HG03521 (cell line): ENCODE data around the gene MON1B.
"Not testable (repeated sequence)": the region's sequence is repeated elsewhere in the genome, so short reads cannot be mapped to it uniquely, and the experiment has no call there.

Source experiments
- ATAC-seq: cut with Tn5 transposase; IDR thresholded peaks from one replicate; pipeline ENCODE4 v1.9.1; 2021; ENCODE audit warnings: mild to moderate bottlenecking, moderate library complexity; ENCODE audit not compliant: unreplicated experiment

MON1B gene

DNA sequence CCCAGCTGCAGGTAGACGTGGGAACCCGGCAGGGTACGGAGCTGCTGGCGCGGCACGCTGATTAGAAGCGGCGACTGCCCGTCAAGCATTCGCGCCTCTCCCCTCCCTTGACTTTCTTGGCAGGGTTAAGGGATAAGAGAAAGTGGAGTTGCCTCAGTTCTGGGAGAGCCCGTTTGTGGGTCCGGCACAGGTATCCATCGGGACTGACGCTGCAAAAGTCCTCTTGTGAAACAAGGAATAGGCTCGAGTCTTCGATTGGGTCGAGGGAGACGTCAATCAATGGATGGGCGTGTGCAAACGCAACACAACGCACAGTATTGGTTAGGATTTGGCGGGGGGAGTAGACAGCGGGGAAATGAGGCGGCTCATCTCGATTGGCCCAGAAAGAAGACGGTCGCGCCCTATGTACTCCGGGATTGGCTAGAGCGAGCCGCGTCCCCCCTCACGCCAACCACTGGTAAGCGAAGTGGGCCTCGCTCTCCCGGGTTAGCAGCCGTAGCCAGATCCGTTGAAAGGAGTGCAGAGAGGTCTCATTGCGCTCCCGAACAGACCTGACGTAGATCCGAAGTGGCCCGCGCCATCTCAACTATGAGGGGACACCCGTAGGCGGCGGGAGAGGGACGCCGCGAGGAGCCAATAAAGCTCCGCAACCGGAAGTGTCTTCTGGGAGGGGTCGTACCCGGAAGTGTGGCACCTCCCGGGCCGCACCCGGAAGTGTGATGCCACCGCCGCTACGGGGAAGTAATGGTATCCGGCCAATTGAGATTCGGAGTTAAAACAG is at the start of gene MON1B:
MON1B (plus strand) TSS at position 713 of the 781 bp plus-strand sequence. CDS start 296 bp downstream, outside the sequence.
- ATAC-seq, result peak; percentile 96

DNA sequence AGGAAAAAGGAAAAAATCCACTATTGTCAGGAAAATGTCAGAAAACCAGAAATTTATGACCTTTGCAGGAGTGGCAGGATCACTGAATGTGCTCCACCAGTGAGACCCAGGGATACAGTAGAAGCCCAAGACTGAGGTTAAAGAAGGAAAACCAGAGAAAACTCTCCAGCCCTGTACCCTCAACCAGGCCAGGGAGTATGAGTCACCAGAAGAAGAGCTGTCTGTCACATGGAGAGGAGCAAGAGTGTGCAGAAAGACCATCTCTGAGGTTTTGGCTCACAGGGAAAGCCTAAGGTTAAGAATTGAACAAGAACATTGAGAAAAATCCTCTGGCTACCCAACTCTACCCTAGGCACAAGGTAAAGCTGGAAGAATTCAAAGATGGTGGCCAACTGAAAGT is 47.6 kb upstream of the MON1B start:
- no peak for ATAC-seq

DNA sequence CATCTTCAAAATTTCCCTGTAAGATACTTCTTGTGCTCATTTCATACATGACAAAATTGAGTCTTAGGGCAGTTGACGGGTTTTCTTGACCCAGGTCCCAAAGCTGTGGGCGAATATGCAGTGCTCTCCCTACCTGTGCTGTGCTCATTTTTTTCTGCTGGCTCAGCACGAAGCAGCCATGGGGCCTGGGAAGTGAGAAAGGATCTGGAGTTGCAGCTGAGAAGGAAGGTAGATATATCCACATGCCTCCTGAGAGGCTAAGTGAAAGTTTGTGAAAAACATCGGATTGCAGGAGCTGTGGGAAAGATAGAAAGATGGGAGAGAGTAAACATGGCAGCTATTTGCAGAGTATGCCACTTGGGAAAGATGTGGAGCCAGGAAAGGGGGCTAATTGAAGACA is 42.9 kb upstream of the MON1B start:
- no peak for ATAC-seq

DNA sequence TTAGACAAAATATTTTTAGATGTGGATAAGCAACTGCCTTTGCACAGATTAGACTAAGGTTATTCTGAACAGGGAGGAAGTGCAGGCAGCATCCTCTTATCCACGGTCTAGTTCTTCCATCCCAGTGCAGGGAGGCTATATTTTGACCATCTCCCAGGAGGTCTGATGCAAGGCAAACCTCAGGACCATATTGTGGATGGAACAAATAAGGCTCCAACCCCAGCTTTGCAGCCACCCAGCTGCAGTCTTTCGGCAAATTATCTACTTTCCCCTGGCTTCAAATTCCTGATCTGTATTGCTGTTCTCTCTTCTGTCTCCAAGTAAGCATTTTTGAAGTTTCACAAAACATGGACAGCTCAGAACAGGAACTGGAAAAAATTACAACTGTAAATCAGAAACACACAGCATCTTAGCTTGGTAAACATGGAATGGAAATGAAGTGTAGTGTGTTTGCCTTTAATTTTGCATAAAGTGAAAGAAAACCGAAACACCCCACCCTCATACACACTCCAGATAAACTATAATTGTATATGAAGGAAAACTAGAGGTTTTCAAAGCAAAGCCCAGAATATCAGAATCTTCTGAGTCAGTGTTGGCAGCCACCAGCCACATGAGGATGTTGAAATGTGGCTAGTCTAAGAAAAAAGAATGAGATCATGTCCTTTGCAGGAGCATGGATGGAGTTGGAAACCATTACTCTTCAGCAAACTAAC is 33.5 kb upstream of the MON1B start:
- no peak for ATAC-seq

DNA sequence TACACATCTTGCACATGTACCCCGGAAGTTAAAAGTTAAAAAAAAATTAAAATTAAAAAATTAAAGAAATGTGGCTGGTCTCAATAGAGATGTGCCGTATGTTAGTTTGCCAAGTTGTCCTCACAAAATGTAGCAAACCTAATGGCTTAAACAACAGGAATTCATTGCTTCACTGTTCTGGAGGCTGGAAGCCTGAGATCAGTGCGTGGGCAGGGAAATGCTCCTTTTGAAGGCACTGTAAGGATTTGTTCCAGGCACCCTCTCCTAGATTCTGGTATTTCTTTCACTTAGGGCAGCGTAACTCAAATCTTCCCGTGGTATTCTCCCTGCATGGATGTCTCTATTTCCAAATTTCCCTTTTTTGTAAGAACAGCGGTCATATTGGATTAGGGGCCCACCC is 32.7 kb upstream of the MON1B start:
- ATAC-seq, result no peak

DNA sequence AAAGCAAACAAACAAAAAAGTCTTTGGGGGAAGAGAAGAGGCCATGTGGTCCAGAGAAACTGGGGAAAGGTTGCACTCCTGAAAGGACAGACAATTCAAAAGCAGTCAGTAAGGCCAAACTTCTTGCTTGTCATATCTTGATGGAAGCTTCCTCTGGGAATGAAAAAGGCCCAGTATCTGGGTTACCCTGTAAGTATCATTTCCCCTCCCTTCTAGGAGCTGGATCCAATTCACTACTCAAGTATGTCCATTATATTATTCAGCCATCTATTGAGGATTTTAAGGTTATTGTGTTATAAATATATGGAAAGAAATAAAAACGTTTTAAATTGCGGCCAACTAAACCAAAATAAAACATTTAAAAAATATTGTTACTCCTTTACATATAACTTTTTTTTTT is 26.0 kb upstream of the MON1B start:
- no peak for ATAC-seq

DNA sequence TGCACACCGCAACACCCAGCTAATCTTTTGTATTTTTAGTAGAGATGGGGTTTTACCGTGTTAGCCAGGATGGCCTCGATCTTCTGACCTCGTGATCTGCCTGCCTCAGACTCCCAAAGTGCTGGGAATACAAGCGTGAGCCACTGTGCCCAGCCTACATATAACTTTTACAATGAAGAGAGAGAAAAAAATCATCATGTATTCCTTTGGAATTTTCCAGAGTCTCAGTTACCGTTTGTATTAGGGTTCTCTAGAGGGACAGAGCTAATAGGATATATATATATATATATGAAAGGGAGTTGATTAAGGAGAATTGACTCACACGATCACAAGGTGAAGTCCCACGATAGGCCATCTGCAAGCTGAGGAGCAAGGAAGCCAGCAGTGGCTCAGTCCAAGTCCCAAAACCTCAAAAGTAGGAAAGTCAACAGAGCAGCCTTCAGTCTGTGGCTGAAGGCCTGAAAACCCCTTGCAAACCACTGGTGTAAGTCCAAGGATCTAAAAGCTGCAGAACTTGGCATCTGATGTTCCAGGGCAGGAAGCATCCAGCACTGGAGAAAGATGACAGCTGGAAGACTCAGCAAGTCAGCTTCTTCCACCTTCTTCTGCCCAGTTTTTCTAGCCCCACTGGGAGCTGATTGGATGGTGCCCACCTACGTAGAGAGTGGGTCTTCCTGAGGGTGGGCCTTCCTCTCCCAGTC is 25.3 kb upstream of the MON1B start:
- ATAC-seq, result not testable (repeated sequence)

DNA sequence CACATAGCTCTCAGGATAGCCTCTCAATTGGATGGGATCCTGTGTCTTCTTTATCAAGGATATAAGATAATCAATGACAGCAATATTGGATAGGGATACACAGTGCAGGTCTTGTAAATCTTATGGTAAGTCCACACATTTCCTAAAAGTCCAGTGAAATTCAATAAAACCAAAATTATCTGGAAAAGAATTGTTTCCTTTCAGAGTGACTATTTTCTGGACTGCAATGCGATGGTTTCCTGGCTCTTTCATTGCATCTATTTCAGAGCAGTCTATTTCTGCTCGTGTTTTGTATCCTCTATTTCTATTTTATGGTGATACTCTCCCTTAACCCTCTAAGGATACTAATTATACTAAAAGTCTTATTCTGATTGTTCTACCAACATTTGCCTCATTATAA is 24.3 kb upstream of the MON1B start:
- ATAC-seq, result no peak

DNA sequence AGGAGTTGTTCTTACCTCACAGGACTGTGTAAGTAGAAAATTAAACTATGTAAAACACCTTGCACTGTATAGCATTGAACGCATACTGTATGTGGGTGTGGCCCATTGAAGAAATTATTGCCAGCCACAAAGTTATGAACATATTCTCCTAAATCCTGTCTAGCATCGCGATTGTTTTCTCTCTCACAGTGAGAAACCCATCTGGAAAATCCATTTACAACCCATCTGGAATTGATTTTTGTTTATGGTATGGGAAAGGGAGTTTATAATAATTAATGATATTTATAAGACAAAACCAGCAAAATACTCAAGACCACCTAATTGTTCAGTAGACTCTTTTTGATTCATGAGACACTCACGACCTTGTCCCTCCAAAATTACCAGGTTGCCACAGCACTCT is 22.1 kb upstream of the MON1B start:
- no peak for ATAC-seq

DNA sequence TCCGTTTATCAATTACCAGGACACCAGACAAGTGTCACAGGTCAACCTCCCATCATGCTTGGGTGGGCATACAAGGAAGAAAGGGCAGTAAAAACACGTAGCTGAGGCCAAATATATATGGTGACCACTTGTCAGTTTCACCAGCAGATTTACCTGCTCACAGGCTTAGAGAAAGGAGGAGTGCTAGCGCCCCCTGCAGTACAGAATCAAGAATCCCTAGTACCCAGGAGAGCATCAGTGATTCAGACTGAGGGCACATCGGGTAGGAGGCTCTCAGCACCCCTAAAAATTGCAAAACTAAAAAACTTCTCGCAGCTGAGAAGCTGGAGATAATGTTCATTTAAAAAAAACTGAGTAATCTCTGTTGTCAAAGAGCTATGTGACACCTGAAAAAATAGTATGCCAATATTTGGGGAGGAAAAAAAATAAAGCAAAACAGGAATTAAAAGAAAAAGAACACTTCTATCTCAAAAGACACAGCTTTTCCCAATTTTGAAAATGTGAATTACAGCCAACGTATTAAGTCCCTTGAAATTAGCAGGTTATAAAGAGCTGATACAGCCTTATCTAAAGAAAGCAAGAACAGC is 21.2 kb upstream of the MON1B start:
- peak; percentile 72 for ATAC-seq

DNA sequence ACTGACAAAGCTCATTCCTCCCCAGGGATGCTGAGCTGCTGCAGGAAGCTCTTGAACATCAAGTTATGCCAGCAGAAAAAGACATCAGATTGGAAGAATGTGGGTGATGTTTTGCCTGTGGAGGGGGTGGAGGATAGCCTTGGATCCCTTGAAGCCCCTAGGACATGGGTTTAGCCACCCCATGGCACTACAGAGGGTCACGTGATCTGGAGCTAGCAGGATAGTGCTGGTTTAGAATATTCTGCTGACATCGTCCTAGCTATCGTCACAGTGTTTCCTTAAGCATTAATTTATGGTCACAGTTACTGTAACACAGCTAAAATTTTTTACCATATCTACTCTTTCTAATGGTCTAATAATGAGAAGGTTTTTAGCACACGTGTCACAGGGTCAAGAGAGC is 20.2 kb upstream of the MON1B start:
- no peak for ATAC-seq

DNA sequence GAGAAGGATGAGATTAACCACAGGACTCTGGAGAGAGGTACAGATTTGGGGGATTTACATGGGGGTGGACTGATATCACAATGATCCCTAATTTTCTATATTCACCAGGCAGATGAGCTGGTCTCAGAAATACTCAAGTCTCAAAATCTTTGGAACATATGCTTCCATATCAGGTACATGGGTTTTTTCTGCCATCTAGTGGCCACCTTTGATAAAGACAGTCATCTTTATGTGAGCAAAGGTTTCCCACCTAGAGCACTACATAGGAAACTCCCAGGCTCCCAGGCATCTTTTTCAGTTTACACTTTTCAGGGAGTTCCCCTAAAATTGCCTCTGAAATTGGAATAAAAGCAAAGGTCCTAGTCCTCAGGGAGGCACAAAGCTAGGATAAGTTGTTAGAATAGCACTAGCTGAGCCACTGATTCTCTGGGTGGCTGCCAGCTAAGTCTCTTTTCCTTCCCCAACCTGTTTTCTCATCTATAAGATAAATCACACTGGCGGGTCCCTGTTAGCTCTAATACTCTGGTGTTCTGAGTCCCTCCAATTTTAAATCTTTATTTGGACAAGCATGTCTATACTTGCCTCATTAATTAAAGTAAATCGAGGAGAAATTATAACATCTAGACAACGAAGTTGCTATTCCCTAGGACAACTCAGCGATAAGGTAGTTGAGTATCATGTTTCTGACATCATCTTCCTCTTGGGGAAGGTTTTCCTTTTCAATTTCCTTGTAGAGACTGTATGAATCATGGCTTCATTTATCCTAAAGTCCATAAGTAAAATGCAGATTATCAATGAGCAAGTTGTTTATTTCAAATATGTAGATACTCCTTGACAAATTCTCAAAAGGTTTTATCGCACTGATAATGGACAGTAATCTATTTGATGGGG is 19.0 kb upstream of the MON1B start:
- peak; percentile 77 for ATAC-seq

DNA sequence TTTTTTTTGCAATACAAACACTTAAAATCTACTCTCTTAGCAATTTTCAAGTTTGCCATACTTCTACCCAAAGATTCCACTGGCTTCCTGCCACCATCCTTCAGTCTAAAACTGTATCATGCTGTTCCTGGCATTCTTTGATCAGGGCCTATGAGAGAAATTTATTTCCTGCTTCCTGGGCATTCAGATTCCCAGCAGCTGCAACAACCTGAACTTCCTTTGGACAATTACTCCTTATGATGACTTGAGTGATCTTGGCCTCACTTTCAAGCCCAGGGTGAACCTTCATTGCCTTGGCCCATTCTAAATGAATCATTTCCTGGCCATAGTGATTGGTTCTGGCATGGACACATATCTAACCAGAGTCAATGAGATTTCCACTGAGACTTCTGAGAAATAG is 18.0 kb upstream of the MON1B start:
- no peak for ATAC-seq

DNA sequence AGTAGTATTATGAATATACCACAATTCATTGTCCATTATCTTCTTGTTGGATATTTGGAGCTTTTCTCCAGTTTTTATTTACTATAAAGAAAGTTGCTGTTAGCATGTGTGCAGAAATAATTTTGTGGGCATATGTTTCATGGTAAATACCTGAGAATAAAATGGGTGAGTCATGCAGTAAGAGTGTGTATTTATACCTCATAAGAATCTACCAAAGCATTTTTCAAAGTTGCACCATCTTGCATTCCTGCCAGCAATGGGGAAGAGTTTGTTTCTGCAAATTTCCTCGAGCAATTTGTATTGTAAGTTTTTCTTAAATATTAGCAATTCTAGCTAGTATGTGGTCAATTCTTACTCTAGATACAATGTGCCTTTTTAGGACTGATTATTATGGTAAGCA is 7.9 kb upstream of the MON1B start:
- no peak for ATAC-seq

DNA sequence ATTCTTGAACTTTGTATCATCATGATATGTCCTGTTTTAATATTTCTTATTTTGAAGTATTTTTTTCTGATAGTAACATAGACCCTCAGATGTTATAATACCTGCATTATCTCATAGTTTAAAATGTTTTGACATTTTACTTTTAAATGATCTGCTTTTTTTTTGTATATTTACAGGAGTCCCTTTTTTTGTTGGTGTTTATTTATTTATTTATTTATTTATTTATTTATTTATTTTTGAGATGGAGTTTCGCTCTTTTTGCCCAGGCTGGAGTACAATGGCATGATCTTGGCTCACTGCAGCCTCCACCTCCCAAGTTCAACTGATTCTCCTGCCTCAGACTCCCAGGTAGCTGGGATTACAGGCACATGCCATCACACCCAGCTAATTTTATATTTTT is 4.7 kb upstream of the MON1B start:
- ATAC-seq, result not testable (repeated sequence)

DNA sequence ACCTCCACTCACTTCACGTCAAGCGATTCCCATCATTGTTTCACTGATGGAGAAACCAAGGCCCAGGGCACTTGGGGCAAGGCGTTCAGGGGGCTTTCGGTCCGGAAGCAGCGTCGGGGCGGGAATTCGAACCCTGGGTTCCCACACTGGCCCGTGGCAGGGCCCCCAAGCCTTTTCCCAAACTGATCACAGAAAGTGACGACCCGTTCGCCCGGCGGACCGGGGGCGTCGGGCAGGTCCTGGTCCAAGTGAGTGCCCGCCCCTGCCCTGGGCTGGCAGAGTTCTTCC is 856 bp upstream of the MON1B start:
- no peak for ATAC-seq

DNA sequence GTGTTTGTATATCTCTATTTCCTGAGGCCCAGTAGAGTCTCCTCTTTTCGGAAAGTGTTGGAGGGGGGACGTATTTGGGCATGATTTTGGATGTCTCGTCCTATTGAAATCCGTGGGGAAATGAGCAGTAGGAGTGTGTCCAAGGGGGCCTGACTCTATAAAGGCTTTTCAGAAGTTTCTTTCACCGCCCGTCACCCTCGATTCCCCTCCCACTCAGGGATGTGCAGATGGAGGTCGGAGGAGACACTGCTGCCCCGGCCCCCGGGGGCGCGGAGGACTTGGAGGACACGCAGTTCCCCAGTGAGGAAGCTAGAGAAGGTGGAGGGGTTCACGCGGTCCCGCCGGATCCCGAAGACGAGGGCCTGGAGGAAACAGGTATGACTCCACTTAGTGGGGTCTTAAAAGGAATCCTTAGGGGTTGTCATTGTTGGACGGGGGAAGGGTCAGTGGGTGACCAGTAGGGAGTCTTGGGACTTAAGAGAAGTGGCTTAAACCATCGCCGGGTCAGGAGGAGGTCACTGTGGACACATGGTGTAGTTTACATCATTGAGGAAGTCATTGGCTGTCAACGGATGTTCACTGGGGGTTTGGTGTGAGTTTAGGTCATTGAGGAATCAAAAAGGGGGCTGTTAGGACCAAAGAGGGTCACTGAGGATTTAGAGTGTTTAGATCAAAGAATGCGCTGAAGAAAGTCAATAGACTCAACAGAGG is 424 bp downstream of the MON1B start:
- no peak for ATAC-seq

DNA sequence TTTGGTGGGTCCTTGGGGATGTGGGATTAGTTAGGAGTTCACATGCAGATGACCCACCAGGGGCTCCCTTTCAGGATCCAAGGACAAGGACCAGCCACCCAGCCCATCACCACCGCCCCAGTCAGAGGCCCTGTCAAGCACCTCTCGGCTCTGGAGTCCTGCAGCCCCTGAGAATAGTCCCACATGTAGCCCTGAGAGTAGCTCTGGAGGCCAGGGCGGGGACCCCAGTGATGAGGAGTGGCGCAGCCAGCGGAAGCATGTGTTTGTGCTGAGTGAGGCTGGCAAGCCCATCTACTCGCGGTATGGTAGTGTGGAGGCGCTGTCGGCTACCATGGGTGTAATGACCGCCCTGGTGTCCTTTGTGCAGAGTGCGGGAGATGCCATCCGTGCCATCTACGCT is 2.4 kb downstream of the MON1B start:
- no peak for ATAC-seq

DNA sequence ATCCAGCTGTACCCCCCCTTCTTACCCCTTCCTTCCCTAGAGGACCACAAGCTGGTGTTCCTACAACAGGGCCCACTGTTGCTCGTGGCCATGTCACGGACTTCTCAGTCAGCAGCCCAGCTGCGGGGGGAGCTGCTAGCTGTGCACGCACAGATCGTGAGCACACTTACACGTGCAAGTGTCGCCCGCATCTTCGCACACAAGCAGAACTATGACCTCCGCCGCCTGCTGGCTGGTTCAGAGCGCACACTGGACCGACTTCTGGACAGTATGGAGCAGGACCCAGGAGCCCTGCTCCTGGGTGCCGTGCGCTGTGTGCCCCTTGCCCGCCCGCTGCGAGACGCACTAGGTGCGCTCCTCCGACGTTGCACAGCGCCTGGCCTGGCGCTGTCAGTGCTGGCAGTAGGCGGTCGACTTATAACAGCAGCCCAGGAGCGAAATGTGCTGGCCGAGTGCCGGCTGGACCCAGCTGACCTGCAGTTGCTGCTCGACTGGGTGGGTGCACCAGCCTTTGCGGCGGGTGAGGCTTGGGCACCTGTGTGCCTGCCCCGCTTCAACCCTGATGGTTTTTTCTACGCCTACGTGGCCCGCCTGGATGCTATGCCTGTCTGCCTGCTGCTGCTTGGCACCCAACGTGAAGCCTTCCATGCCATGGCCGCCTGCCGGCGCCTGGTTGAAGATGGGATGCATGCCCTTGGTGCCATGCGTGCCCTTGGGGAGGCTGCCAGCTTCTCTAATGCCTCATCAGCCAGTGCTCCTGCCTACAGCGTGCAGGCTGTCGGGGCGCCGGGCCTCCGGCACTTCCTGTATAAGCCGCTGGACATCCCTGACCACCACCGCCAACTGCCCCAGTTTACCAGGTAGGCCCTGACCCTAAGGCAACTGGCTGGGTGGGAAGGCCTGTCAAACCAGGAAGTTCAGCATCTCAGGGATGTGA is 3.6 kb downstream of the MON1B start:
- no peak for ATAC-seq
